Glutamatergic neuron (in vitro differentiated cells): ENCODE results near the gene MLLT3. TPM values are rescaled to one million over a fixed set of nuclear protein-coding genes. Genes with fewer than 3 reads are reported as not detected.

Experiments
- DNase-seq: peaks from one replicate; pipeline ENCODE4 v3.0.0; 2022
- H3K27ac Mint-ChIP-seq: one replicate; pipeline ENCODE4 v1.8.0; 2020; ENCODE audit warnings: mild to moderate bottlenecking, mixed read lengths, inconsistent platforms; ENCODE audit not compliant: unreplicated experiment
- H3K27me3 Mint-ChIP-seq: one replicate; pipeline ENCODE4 v1.8.0; 2020; ENCODE audit warnings: mild to moderate bottlenecking, moderate library complexity, mixed read lengths, inconsistent platforms; ENCODE audit not compliant: unreplicated experiment
- H3K36me3 Mint-ChIP-seq: one replicate; pipeline ENCODE4 v1.8.0; 2020; ENCODE audit warnings: mild to moderate bottlenecking, mixed read lengths, inconsistent platforms; ENCODE audit not compliant: unreplicated experiment
- H3K4me1 Mint-ChIP-seq: one replicate; pipeline ENCODE4 v1.8.0; 2020; ENCODE audit warnings: mild to moderate bottlenecking, low read depth, mixed read lengths, inconsistent platforms; ENCODE audit not compliant: unreplicated experiment
- H3K4me3 Mint-ChIP-seq: one replicate; pipeline ENCODE4 v1.8.0; 2020; ENCODE audit warnings: mild to moderate bottlenecking, mixed read lengths, inconsistent platforms; ENCODE audit not compliant: unreplicated experiment
- H3K9me3 Mint-ChIP-seq: one replicate; pipeline ENCODE4 v1.8.0; 2020; ENCODE audit warnings: mild to moderate bottlenecking, moderate library complexity, mixed read lengths, inconsistent platforms; ENCODE audit not compliant: unreplicated experiment
- CTCF ChIP-seq: fragments of 200-600 bp; sonication (generic); IDR thresholded peaks from one replicate; pipeline ENCODE4 v1.5.0; 2021; ENCODE audit not compliant: partially characterized antibody, unreplicated experiment
- total RNA-seq: library from RNA; stranded (reverse); fragmentation: NEBNext Ultra II Directional; extraction: Animal tissue kit (Norgen Biotek cat#: 25700); gene quantifications from one replicate; pipeline ENCODE4 v1.2.1, GENCODE V29; 2021; ENCODE audit not compliant: unreplicated experiment

Gene MLLT3
- total RNA-seq, 1 donor from 2014 or later: 11.7 TPM

- no peak for TF ChIP-seq CTCF
- H3K36me3 Mint-ChIP-seq: no peaks in the 10 kb centered on the region
- H3K9me3 Mint-ChIP-seq: peaks cover 4% of the 10 kb centered on the region
- H3K27me3 Mint-ChIP-seq: no peaks in the 10 kb centered on the region
- H3K4me3 Mint-ChIP-seq: no peak overlapping the region
- H3K27ac Mint-ChIP-seq: no peak overlapping the region
- peaks cover 5% of the 10 kb centered on the region for H3K4me1 Mint-ChIP-seq
- no peak for DNase-seq
These were observed 65.0 kb downstream of the MLLT3 start for GRCh38 chr9:20557285-20557684.

GRCh38 chr9:20553558-20554149 lies 68.6 kb downstream of the MLLT3 start:
- Mint-ChIP-seq H3K27me3 (no peaks in the 10 kb centered on the region), H3K9me3 (peaks cover 4% of the 10 kb centered on the region), H3K4me1 (peaks cover 5% of the 10 kb centered on the region), H3K36me3 (no peaks in the 10 kb centered on the region), H3K4me3 (no peak overlapping the region), H3K27ac (no peak overlapping the region)
- TF ChIP-seq CTCF: no peak
- no peak for DNase-seq

- Mint-ChIP-seq H3K9me3 (peaks cover 4% of the 10 kb centered on the region), H3K36me3 (no peaks in the 10 kb centered on the region), H3K27me3 (no peaks in the 10 kb centered on the region), H3K27ac (no peak overlapping the region), H3K4me1 (peaks cover 5% of the 10 kb centered on the region), H3K4me3 (no peak overlapping the region)
- no peak for TF ChIP-seq CTCF
- no peak for DNase-seq
These were observed 69.3 kb downstream of the MLLT3 start for GRCh38 chr9:20552874-20553557.

- Mint-ChIP-seq H3K27ac (no peak overlapping the region), H3K4me3 (no peak overlapping the region), H3K27me3 (no peaks in the 10 kb centered on the region), H3K36me3 (no peaks in the 10 kb centered on the region), H3K4me1 (peaks cover 5% of the 10 kb centered on the region), H3K9me3 (no peaks in the 10 kb centered on the region)
- TF ChIP-seq CTCF: no peak
- no peak for DNase-seq
These were observed 70.5 kb downstream of the MLLT3 start for GRCh38 chr9:20551835-20552234.

- Mint-ChIP-seq H3K36me3 (no peaks in the 10 kb centered on the region), H3K27ac (no peak overlapping the region), H3K4me1 (peaks cover 5% of the 10 kb centered on the region), H3K27me3 (no peaks in the 10 kb centered on the region), H3K4me3 (no peak overlapping the region), H3K9me3 (no peaks in the 10 kb centered on the region)
- no peak for DNase-seq
- TF ChIP-seq CTCF: no peak
These were observed 71.1 kb downstream of the MLLT3 start for GRCh38 chr9:20551236-20551635.
